ENCODE measurements around the gene RPRML. TPM values are rescaled to one million over a fixed set of nuclear protein-coding genes. Genes with fewer than 3 reads are reported as not detected.
A peak's percentile ranks its signal among the peaks of the same experiment; 100 is the strongest.

RPRML gene
- total RNA-seq, 1 experiment from 2014 or later: not detected

DNA sequence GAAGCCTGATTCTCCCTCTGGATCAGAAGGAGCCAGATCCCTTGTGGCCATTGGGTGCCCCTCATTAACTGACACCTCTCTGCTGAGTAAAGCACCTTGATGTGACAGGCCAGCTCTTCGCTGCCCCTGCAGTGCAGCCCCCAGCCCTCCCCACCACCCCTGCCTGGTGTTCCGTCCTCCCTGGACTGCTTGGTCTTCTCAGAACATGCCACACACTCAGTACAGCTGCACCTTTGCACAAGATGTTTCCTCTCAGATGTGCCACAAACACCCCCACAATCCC lies 35.9 kb downstream of the RPRML start:
- Histone ChIP-seq H3K9me3 (ENCODE audit: low read depth, low read length, poor library complexity, severe bottlenecking) (no peaks in the 10 kb centered on the region), H3K27ac (ENCODE audit: low read depth, low read length, poor library complexity, severe bottlenecking) (no peak overlapping the region), H3K4me3 (ENCODE audit: low read depth, low read length, poor library complexity, severe bottlenecking) (no peak overlapping the region), H3K4me1 (ENCODE audit: insufficient read depth, low read length, poor library complexity, severe bottlenecking) (peaks cover 7% of the 10 kb centered on the region), H3K27me3 (replicated peaks; ENCODE audit: insufficient read depth, low read depth, low read length, poor library complexity) (no peaks in the 10 kb centered on the region), H3K36me3 (ENCODE audit: insufficient read depth, low read length, poor library complexity, severe bottlenecking) (no peaks in the 10 kb centered on the region)
- ChIA-PET POLR2A (ENCODE audit: low non-redundant PET) (interaction anchor here (0.5 kb wide), 1 partner anchor 11 kb away, joined by 26 read pairs; no protein-coding TSS in a partner anchor), CTCF (interaction anchor here (1.1 kb wide), 1 partner anchor 372 kb away, joined by 3 read pairs; no protein-coding TSS in a partner anchor)
- DNase-seq (ENCODE audit: low spot score): no peak
- intact Hi-C loops (cut with micrococcal nuclease; ENCODE audit: unreplicated experiment): loop anchor here (5.0 kb wide), 1 partner anchor 374 kb away; no protein-coding TSS in a partner anchor
- TF ChIP-seq, protein P1, sequence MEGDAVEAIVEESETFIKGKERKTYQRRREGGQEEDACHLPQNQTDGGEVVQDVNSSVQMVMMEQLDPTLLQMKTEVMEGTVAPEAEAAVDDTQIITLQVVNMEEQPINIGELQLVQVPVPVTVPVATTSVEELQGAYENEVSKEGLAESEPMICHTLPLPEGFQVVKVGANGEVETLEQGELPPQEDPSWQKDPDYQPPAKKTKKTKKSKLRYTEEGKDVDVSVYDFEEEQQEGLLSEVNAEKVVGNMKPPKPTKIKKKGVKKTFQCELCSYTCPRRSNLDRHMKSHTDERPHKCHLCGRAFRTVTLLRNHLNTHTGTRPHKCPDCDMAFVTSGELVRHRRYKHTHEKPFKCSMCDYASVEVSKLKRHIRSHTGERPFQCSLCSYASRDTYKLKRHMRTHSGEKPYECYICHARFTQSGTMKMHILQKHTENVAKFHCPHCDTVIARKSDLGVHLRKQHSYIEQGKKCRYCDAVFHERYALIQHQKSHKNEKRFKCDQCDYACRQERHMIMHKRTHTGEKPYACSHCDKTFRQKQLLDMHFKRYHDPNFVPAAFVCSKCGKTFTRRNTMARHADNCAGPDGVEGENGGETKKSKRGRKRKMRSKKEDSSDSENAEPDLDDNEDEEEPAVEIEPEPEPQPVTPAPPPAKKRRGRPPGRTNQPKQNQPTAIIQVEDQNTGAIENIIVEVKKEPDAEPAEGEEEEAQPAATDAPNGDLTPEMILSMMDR (conservative IDR thresholded peaks at IDR 0.05; ENCODE audit: low read depth, low read length): no peak
- TF ChIP-seq EZH2 (IDR thresholded peaks at IDR 0.05; ENCODE audit: borderline replicate concordance, low read depth, low read length, poor library complexity, severe bottlenecking): no peak
- no TSS peak for BruUV-seq (replicated peaks)

DNA sequence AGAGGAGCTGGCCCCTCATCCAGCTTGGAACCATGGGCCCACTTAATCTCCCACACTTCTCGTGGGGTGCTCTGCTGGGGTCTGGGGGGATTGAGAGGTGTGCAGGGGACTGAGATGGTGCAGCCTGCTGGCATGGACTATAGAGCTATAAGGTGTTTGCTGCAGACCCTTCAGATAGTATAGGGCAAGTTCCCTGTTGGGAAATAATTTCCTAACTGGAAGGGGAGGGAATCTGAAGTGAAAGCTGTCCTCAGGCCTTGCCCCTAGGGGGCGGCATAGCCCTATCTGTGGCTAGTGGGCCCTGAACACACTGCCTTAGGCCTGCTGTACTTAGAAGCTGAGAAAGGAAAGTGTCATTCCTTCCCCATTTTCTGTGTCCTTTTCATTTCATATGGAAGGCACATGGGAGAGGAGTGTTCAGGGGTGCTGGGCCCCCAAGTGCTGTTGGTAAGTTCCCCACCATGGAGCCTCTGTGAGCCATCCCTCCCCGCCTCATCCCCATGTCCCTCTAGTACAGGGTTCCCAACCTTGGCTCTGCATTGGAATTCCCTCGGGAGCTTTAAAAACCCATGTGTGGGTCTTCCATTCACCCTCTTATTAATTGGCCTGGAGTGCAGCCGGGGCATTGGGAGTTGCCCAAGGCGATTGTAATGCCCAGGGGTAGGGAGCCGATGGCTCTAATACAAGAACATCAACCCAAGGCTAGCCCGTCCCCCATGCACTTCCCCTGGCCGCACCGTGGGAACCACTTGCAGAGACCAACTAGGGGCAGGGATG lies 36.4 kb downstream of the RPRML start:
- H3K9me3 ChIP-seq (ENCODE audit: low read depth, low read length, poor library complexity, severe bottlenecking): no peaks in the 10 kb centered on the region
- intact Hi-C loops (cut with micrococcal nuclease; ENCODE audit: unreplicated experiment): loop anchor here (1.0 to 5.0 kb wide), 2 partner anchors 59 to 375 kb away; no protein-coding TSS in a partner anchor
- POLR2A ChIA-PET (ENCODE audit: low non-redundant PET): interaction anchor here (0.5 kb wide), 1 partner anchor 11 kb away, joined by 26 read pairs; no protein-coding TSS in a partner anchor
- no TSS peak for BruUV-seq (replicated peaks)
- no peak overlapping the region for H3K4me3 ChIP-seq (ENCODE audit: low read depth, low read length, poor library complexity, severe bottlenecking)
- H3K27ac ChIP-seq (ENCODE audit: low read depth, low read length, poor library complexity, severe bottlenecking): no peak overlapping the region
- H3K36me3 ChIP-seq (ENCODE audit: insufficient read depth, low read length, poor library complexity, severe bottlenecking): no peaks in the 10 kb centered on the region
- no peak for TF ChIP-seq EZH2 (IDR thresholded peaks at IDR 0.05; ENCODE audit: borderline replicate concordance, low read depth, low read length, poor library complexity, severe bottlenecking)
- TF ChIP-seq, protein P1 (conservative IDR thresholded peaks at IDR 0.05; ENCODE audit: low read depth, low read length): peak; percentile 68
- peaks cover 7% of the 10 kb centered on the region for H3K4me1 ChIP-seq (ENCODE audit: insufficient read depth, low read length, poor library complexity, severe bottlenecking)
- DNase-seq (ENCODE audit: low spot score): peak; percentile 68
- no peaks in the 10 kb centered on the region for H3K27me3 ChIP-seq (replicated peaks; ENCODE audit: insufficient read depth, low read depth, low read length, poor library complexity)
- CTCF ChIA-PET: interaction anchor here (0.5 to 1.2 kb wide), 3 partner anchors 101 to 373 kb away, joined by 3 to 8 read pairs (median 3); no protein-coding TSS in a partner anchor

GRCh38 chr17:46940692-46941404 lies 38.2 kb downstream of the RPRML start:
- peaks cover 7% of the 10 kb centered on the region for H3K4me1 ChIP-seq (ENCODE audit: insufficient read depth, low read length, poor library complexity, severe bottlenecking)
- H3K9me3 ChIP-seq (ENCODE audit: low read depth, low read length, poor library complexity, severe bottlenecking): no peaks in the 10 kb centered on the region
- H3K27me3 ChIP-seq (replicated peaks; ENCODE audit: insufficient read depth, low read depth, low read length, poor library complexity): no peaks in the 10 kb centered on the region
- intact Hi-C loops (cut with micrococcal nuclease; ENCODE audit: unreplicated experiment): loop anchor here (2.0 to 5.0 kb wide), 2 partner anchors 96 to 376 kb away; no protein-coding TSS in a partner anchor
- ChIA-PET CTCF (interaction anchor here (0.5 to 0.7 kb wide), 4 partner anchors 27 to 105 kb away, joined by 3 read pairs; no protein-coding TSS in a partner anchor), POLR2A (ENCODE audit: low non-redundant PET) (no interaction called here)
- TF ChIP-seq, protein P1 (conservative IDR thresholded peaks at IDR 0.05; ENCODE audit: low read depth, low read length): peak; percentile 71
- no peak for TF ChIP-seq EZH2 (IDR thresholded peaks at IDR 0.05; ENCODE audit: borderline replicate concordance, low read depth, low read length, poor library complexity, severe bottlenecking)
- no peak overlapping the region for H3K4me3 ChIP-seq (ENCODE audit: low read depth, low read length, poor library complexity, severe bottlenecking)
- peak overlapping the region; percentile 23 for H3K27ac ChIP-seq (ENCODE audit: low read depth, low read length, poor library complexity, severe bottlenecking)
- DNase-seq (ENCODE audit: low spot score): peak; percentile 64
- H3K36me3 ChIP-seq (ENCODE audit: insufficient read depth, low read length, poor library complexity, severe bottlenecking): no peaks in the 10 kb centered on the region
- BruUV-seq (replicated peaks): no TSS peak
